Stimulated activated CD4-positive, alpha-beta T cell treated with anti-CD3 and anti-CD28 coated beads, Interleukin-15, amount 100 ng/mL, for 48 hours (primary cell): ENCODE measurements around the gene OR2T8.

Experiments
- DNase-seq, 2 donors: peaks; one replicate each; pipeline ENCODE4 v3.0.0-alpha.2; 2020; ENCODE audit warnings: low read depth in 2 of 2

Gene OR2T8

GRCh38 chr1:247961791-247962190 lies 41.7 kb downstream of the OR2T8 start:
- no peak for DNase-seq

GRCh38 chr1:247962911-247963588 lies 43.0 kb downstream of the OR2T8 start:
- no peak for DNase-seq

GRCh38 chr1:247964933-247965332 lies 44.9 kb downstream of the OR2T8 start, which contains the start of gene OR2AK2:
Gene OR2AK2, plus strand, starts transcription at chr1:247965233. Its CDS starts 144 bp downstream, at chr1:247965377.
- DNase-seq, result no peak

- DNase-seq, result no peak
Measured at GRCh38 chr1:247966532-247967204, 46.6 kb downstream of the OR2T8 start.
